GM10248 (cell line): ENCODE results near the gene TF.

Experiments used
- CTCF ChIA-PET: fragments of 300-600 bp; sonication (Branson Sonifier 250); formaldehyde crosslinking; extraction: SDS; loops from one replicate; lab custom pipeline; 2021; ENCODE audit warnings: antibody characterized with exemption; lab: Yijun Ruan, JAX
- POLR2A ChIA-PET: fragments of 350-650 bp; sonication (Branson Sonifier 250); formaldehyde crosslinking; extraction: SDS; loops from one replicate; lab custom pipeline; 2020; ENCODE audit warnings: antibody characterized with exemption; lab: Yijun Ruan, JAX
- DNase-seq: peaks from one replicate; pipeline ENCODE4 v3.0.0; 2012; ENCODE audit errors: extremely low spot score
- CTCF ChIP-seq: IDR thresholded peaks from 2 replicates; pipeline ENCODE4 v1.5.1; 2012; ENCODE audit warnings: mild to moderate bottlenecking, low read depth; ENCODE audit errors: extremely low read depth, missing control alignments, control extremely low read depth

TF gene

GRCh38 chr3:133761605-133762484 lies 15.7 kb downstream of the TF start:
- DNase-seq = no peak
- CTCF ChIA-PET = interaction anchor here (2.0 kb wide), 1 partner anchor 17 kb away, joined by 6 read pairs; no protein-coding TSS in a partner anchor
- POLR2A ChIA-PET = no interaction called here
- TF ChIP-seq CTCF = no peak

- DNase-seq = no peak
- CTCF ChIA-PET = interaction anchor here (2.0 kb wide), 1 partner anchor 17 kb away, joined by 6 read pairs; no protein-coding TSS in a partner anchor
- POLR2A ChIA-PET = no interaction called here
- TF ChIP-seq CTCF = no peak
Observed at GRCh38 chr3:133762539-133762938, 16.3 kb downstream of the TF start.

- ChIA-PET CTCF (interaction anchor here (0.9 kb wide), 1 partner anchor 8 kb away, joined by 3 read pairs; no protein-coding TSS in a partner anchor), POLR2A (no interaction called here)
- no peak for TF ChIP-seq CTCF
- no peak for DNase-seq
Observed at GRCh38 chr3:133763797-133764683, 17.8 kb downstream of the TF start.

GRCh38 chr3:133765256-133765655 lies 19.1 kb downstream of the TF start:
- ChIA-PET CTCF (no interaction called here), POLR2A (no interaction called here)
- TF ChIP-seq CTCF = no peak
- DNase-seq = no peak

GRCh38 chr3:133767607-133768006 lies 21.4 kb downstream of the TF start:
- POLR2A ChIA-PET = no interaction called here
- CTCF ChIA-PET = no interaction called here
- no peak for DNase-seq
- no peak for TF ChIP-seq CTCF

GRCh38 chr3:133769536-133769935 lies 23.3 kb downstream of the TF start:
- CTCF ChIA-PET = no interaction called here
- POLR2A ChIA-PET = no interaction called here
- no peak for TF ChIP-seq CTCF
- no peak for DNase-seq
